ENCODE data around the gene DNALI1.

DNA sequence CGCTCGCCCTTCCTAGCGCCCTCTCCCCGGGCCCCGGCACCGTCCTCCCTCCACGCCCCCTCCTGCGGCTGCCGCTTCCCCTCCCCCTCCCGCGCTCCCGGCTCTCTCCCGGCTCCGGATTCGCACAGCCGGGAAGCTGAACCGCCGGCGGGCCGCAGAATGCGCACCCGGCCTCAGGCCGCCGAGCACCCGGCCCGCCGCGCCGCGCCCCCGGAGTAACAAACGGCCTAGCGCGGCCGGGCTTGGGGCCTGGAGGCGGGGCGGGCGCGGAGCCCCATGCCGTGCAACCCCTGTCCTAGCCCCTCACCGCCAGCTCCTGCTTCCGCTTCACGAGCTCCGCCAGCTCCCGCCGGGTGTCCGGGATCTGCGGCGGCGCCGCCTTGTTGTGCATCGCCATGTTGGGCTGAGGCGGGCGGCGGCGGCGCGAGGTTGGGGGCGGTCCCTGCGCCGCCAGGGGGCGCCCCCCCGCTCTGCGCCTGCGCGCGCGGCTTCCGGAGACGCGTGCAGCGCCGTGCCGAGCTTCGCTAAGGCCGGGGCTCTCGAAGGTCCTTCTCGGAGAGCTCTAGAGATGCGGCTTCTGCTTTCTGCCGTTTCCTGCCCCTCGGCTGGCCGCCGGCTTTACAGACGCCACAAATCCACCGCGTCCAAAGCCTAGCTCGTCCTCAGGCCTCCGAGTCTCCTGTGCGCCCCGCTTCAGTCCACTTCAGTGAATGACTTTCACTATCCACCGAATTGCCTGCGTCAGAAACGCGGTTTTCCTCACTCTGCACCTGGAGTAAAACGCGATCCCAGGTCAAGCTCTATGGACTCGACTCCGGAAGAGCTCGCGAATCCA is 42.2 kb upstream of the DNALI1 start, which contains the start of gene MEAF6:
- TF ChIP-seq, protein P1, sequence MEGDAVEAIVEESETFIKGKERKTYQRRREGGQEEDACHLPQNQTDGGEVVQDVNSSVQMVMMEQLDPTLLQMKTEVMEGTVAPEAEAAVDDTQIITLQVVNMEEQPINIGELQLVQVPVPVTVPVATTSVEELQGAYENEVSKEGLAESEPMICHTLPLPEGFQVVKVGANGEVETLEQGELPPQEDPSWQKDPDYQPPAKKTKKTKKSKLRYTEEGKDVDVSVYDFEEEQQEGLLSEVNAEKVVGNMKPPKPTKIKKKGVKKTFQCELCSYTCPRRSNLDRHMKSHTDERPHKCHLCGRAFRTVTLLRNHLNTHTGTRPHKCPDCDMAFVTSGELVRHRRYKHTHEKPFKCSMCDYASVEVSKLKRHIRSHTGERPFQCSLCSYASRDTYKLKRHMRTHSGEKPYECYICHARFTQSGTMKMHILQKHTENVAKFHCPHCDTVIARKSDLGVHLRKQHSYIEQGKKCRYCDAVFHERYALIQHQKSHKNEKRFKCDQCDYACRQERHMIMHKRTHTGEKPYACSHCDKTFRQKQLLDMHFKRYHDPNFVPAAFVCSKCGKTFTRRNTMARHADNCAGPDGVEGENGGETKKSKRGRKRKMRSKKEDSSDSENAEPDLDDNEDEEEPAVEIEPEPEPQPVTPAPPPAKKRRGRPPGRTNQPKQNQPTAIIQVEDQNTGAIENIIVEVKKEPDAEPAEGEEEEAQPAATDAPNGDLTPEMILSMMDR (IDR thresholded peaks at IDR 0.05), result peak; percentile 93
- TF ChIP-seq, protein P2, sequence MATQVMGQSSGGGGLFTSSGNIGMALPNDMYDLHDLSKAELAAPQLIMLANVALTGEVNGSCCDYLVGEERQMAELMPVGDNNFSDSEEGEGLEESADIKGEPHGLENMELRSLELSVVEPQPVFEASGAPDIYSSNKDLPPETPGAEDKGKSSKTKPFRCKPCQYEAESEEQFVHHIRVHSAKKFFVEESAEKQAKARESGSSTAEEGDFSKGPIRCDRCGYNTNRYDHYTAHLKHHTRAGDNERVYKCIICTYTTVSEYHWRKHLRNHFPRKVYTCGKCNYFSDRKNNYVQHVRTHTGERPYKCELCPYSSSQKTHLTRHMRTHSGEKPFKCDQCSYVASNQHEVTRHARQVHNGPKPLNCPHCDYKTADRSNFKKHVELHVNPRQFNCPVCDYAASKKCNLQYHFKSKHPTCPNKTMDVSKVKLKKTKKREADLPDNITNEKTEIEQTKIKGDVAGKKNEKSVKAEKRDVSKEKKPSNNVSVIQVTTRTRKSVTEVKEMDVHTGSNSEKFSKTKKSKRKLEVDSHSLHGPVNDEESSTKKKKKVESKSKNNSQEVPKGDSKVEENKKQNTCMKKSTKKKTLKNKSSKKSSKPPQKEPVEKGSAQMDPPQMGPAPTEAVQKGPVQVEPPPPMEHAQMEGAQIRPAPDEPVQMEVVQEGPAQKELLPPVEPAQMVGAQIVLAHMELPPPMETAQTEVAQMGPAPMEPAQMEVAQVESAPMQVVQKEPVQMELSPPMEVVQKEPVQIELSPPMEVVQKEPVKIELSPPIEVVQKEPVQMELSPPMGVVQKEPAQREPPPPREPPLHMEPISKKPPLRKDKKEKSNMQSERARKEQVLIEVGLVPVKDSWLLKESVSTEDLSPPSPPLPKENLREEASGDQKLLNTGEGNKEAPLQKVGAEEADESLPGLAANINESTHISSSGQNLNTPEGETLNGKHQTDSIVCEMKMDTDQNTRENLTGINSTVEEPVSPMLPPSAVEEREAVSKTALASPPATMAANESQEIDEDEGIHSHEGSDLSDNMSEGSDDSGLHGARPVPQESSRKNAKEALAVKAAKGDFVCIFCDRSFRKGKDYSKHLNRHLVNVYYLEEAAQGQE (IDR thresholded peaks at IDR 0.05; ENCODE audit: insufficient read depth in 1 of 2, low read depth in 2 of 2, low read length in 1 of 2), result no peak

All from Panc1 (cell line).